ENCODE measurements around the gene RAD54L.
"Not testable (repeated sequence)": the region's sequence is repeated elsewhere in the genome, so short reads cannot be mapped to it uniquely, and the experiment has no call there.

- TF ChIP-seq POLR2AphosphoS5 (IDR thresholded peaks at IDR 0.05; ENCODE audit: low read depth, low read length); POLR2A (IDR thresholded peaks at IDR 0.05; ENCODE audit: low read depth, low read length); TAF1 (IDR thresholded peaks at IDR 0.05; ENCODE audit: low read depth, low read length); POU2F2 (IDR thresholded peaks at IDR 0.05; ENCODE audit: low read depth, low read length); PAX5 (IDR thresholded peaks at IDR 0.05; ENCODE audit: insufficient read depth, low read length, severe bottlenecking); SPI1 (IDR thresholded peaks at IDR 0.05; ENCODE audit: low read depth, low read length): not testable (repeated sequence)
Observed at GRCh38 chr1:46319301-46319700, 71.7 kb downstream of the RAD54L start.

Measured in GM12891 (cell line).